Measurements from ENCODE around the gene KRT75. TPM values are rescaled to one million over a fixed set of nuclear protein-coding genes. Genes with fewer than 3 reads are reported as not detected.

Gene KRT75
- total RNA-seq, 1 experiment from 2014 or later, result not detected

- no peak overlapping the region for H3K27ac ChIP-seq
- no peaks in the 10 kb centered on the region for H3K4me1 ChIP-seq
- no peak overlapping the region for H3K4me3 ChIP-seq
- H3K27me3 ChIP-seq, result peaks cover 3% of the 10 kb centered on the region; the same call in 1 of the 2 replicates
- no peak for DNase-seq
- no peaks in the 10 kb centered on the region for H3K36me3 ChIP-seq
- no peaks in the 10 kb centered on the region for H3K9me3 ChIP-seq (replicated peaks)
These were observed 2.0 kb upstream of the KRT75 start for GRCh38 chr12:52436000-52436827.

- H3K27me3 ChIP-seq, result peaks cover 3% of the 10 kb centered on the region; the same call in 1 of the 2 replicates
- no peaks in the 10 kb centered on the region for H3K36me3 ChIP-seq
- no peak for DNase-seq
- H3K27ac ChIP-seq, result no peak overlapping the region
- H3K4me3 ChIP-seq, result no peak overlapping the region
- H3K9me3 ChIP-seq (replicated peaks), result no peaks in the 10 kb centered on the region
- H3K4me1 ChIP-seq, result no peaks in the 10 kb centered on the region
These were observed 1.5 kb upstream of the KRT75 start for GRCh38 chr12:52435659-52435999.

- Histone ChIP-seq H3K27me3 (peaks cover 3% of the 10 kb centered on the region; the same call in 1 of the 2 replicates), H3K4me3 (no peak overlapping the region), H3K4me1 (no peaks in the 10 kb centered on the region), H3K27ac (no peak overlapping the region), H3K9me3 (replicated peaks) (no peaks in the 10 kb centered on the region), H3K36me3 (no peaks in the 10 kb centered on the region)
- no peak for DNase-seq
These were observed 774 bp upstream of the KRT75 start for GRCh38 chr12:52434760-52435530.

DNA sequence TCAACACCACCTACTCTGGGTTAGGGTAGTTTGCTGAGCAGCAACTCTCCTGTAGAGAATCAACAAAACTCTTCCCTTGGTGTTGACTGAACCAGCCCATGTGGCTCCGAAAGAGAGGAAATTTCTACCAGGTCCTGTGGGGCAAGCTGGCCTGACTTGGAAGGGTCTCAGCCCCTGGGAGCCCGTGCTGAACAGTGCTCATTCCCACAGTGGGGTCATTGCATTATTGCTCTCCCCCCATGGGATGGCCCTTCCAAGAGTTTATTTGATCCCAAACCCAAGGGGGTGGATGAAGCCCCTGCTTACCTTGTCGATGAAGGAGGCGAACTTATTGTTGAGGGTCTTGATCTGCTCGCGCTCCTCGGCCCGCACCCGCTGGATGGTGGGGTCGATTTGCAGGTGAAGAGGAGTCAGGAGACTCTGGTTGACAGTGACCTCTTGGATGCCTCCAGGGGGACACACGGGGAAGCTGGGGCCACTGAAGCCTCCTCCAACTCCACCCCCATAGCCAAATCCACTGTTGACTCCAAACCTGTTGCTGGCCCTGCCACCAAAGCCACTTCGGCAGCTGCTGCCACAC lies 580 bp downstream of the KRT75 start:
- no peak for DNase-seq
- H3K9me3 ChIP-seq (replicated peaks), result no peaks in the 10 kb centered on the region
- H3K27ac ChIP-seq, result no peak overlapping the region
- peaks cover 3% of the 10 kb centered on the region; the same call in 1 of the 2 replicates for H3K27me3 ChIP-seq
- H3K36me3 ChIP-seq, result no peaks in the 10 kb centered on the region
- H3K4me3 ChIP-seq, result no peak overlapping the region
- H3K4me1 ChIP-seq, result no peaks in the 10 kb centered on the region

DNA sequence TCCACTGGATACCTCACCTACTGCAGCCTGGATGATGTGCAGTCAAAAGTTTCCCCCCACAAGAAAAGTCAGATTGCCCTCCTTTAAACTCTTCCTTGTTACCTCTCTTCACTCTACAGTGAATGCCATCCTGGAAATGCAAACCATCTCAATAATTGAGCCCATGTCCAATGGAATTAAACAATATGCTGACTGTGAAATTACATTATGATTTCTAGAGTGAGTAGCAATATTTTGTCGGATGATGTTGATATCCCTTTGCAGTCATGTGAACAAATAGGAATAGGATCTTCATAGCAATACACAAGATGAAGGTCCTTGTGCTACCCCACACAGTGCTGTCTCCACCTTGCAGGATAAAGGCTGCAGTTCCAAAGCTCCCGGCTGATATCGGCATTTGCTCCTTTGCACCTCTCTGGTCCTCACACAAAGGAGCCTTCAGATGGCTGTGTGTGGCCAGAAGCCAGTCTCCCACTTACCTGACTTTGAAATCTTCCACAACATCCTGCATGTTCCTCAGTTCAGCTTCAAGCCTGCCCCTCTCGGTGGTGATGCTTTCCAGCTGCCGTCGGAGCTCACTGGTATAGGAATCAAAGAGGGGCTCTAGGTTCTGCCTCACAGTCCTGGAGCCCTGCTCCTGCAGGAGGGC lies 1.5 kb downstream of the KRT75 start:
- Histone ChIP-seq H3K4me3 (no peak overlapping the region), H3K27ac (no peak overlapping the region), H3K4me1 (no peaks in the 10 kb centered on the region), H3K27me3 (peaks cover 3% of the 10 kb centered on the region; the same call in 1 of the 2 replicates), H3K9me3 (replicated peaks) (no peaks in the 10 kb centered on the region), H3K36me3 (no peaks in the 10 kb centered on the region)
- DNase-seq, result no peak

GRCh38 chr12:52428121-52428520 lies 6.0 kb downstream of the KRT75 start:
- H3K27ac ChIP-seq, result no peak overlapping the region
- no peaks in the 10 kb centered on the region; the same call in 1 of the 2 replicates for H3K9me3 ChIP-seq (replicated peaks)
- peaks cover 4% of the 10 kb centered on the region; the same call in 1 of the 2 replicates for H3K27me3 ChIP-seq

DNA sequence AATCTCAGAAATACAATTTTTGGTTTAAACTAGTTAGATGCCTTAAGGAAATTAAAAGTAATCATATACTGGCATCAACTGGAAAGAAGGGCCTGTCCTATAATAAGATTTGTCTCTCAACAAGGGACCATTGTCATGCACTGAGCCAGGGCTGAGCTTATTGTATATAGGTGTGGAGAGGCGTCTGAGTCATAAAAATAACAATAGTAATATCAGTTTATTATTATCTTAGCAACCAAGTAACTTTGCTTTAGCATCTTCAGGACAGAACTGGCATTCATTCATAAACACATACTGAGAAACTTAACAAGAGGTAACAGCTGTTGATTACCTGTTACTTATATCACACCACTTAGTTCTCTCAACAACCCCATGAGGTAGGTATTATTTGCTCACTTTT lies 7.1 kb downstream of the KRT75 start:
- Histone ChIP-seq H3K9me3 (replicated peaks) (no peaks in the 10 kb centered on the region; the same call in 1 of the 2 replicates), H3K4me1 (no peaks in the 10 kb centered on the region), H3K4me3 (no peak overlapping the region), H3K27me3 (peaks cover 9% of the 10 kb centered on the region; the same call in 1 of the 2 replicates), H3K36me3 (no peaks in the 10 kb centered on the region), H3K27ac (no peak overlapping the region)
- DNase-seq, result no peak

More at GRCh38 chr12:52428121-52428520, 6.0 kb downstream of the KRT75 start:
- no peak for DNase-seq
- H3K4me3 ChIP-seq, result no peak overlapping the region
- no peaks in the 10 kb centered on the region for H3K36me3 ChIP-seq
- H3K4me1 ChIP-seq, result no peaks in the 10 kb centered on the region

DNA sequence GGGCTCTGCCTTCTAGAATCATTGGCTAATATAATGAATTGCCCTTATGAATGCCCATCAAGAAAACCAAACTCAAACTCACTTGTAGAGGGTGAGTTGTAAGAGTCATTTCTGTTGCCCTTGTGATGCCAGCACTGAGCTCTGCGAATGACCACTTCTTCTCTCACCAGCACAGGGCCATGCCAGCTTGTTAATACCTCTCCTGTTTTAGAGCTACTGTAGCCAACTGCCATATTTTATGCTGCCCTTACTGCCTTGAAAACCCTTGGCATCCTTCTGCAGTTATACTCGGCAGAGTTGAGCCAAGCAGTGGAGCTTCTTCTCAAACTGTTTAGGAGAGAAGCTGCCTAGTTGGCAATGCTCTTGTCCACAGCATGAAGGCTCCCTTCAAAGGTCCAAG lies 8.1 kb downstream of the KRT75 start:
- no peaks in the 10 kb centered on the region for H3K4me1 ChIP-seq
- H3K27me3 ChIP-seq, result peaks cover 9% of the 10 kb centered on the region; the same call in 1 of the 2 replicates
- H3K36me3 ChIP-seq, result no peaks in the 10 kb centered on the region
- H3K4me3 ChIP-seq, result no peak overlapping the region
- DNase-seq, result no peak
- no peaks in the 10 kb centered on the region; the same call in 1 of the 2 replicates for H3K9me3 ChIP-seq (replicated peaks)
- no peak overlapping the region for H3K27ac ChIP-seq

DNA sequence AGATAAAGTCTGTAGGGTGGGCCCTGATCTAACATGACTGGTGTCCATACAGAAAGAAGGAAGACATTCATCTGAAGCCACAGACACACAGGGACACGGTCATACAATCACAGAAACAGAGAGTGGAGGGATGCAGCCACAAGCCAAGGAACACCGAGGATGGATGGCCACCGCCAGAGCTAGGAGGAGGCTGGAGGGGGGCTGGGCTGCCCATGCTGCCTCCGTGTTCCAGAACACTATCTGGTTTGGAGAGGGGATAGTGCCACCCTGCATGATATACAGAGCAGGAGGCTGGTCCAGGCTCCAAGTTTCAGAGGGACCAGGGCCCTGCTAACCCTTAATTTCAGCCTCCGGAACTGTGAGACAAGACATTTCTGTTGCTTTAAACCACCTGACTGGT lies 8.7 kb downstream of the KRT75 start:
- no peaks in the 10 kb centered on the region for H3K4me1 ChIP-seq
- H3K27ac ChIP-seq, result no peak overlapping the region
- no peak for DNase-seq
- H3K4me3 ChIP-seq, result no peak overlapping the region
- H3K36me3 ChIP-seq, result no peaks in the 10 kb centered on the region
- no peaks in the 10 kb centered on the region; the same call in none of the 2 replicates for H3K9me3 ChIP-seq (replicated peaks)
- peaks cover 9% of the 10 kb centered on the region; the same call in 1 of the 2 replicates for H3K27me3 ChIP-seq

DNA sequence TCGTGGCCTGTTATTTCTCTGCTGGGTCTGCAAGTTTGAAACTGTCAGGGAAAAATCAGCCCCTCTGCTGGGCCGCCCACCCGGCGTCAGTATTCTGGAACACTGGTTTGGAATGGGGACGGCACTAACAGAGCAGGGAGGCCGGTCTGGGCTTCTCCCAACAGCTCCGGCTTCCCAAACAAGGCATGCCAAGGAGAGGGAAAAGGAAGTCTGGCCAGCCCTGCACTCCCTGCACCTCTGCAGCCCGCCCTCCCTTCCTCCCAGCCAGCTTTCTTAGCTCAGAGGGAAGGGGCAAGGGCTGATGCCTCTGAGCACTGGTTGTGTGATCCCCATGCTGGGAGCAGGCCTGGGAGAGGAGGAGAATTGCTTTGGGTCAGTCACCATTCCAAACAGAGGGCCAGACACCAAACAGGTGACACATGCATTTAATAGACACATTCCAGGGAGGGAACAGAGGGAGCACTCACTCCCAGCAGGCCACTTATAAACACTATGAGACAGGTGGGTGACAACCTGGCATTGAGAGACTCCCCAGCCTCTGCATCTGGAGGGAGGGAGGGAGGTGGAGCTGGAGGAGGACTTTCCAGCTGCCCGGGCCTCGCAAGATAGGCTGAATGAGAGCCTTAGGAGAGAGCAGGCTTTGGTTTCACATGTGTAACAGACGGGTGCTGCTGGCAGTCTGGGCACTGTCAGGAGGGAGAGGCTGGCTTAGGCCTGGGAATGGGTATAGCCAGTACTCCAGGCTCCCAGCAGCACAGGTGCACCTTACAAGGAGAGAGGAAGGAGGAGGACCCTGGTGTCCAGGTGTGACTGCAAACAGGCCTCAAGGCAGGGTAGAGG lies 10.3 kb downstream of the KRT75 start:
- no peak overlapping the region for H3K27ac ChIP-seq
- H3K36me3 ChIP-seq, result no peaks in the 10 kb centered on the region
- H3K27me3 ChIP-seq, result peaks cover 9% of the 10 kb centered on the region; the same call in 1 of the 2 replicates
- no peaks in the 10 kb centered on the region; the same call in none of the 2 replicates for H3K9me3 ChIP-seq (replicated peaks)
- no peak overlapping the region for H3K4me3 ChIP-seq
- DNase-seq, result no peak
- H3K4me1 ChIP-seq, result no peaks in the 10 kb centered on the region

- no peaks in the 10 kb centered on the region for H3K36me3 ChIP-seq
- no peak overlapping the region for H3K27ac ChIP-seq
- no peak overlapping the region for H3K4me3 ChIP-seq
- H3K9me3 ChIP-seq (replicated peaks), result no peaks in the 10 kb centered on the region; the same call in none of the 2 replicates
- peaks cover 9% of the 10 kb centered on the region; the same call in 1 of the 2 replicates for H3K27me3 ChIP-seq
- DNase-seq, result no peak
- H3K4me1 ChIP-seq, result no peaks in the 10 kb centered on the region
These were observed 11.1 kb downstream of the KRT75 start for GRCh38 chr12:52423035-52423434.

DNA sequence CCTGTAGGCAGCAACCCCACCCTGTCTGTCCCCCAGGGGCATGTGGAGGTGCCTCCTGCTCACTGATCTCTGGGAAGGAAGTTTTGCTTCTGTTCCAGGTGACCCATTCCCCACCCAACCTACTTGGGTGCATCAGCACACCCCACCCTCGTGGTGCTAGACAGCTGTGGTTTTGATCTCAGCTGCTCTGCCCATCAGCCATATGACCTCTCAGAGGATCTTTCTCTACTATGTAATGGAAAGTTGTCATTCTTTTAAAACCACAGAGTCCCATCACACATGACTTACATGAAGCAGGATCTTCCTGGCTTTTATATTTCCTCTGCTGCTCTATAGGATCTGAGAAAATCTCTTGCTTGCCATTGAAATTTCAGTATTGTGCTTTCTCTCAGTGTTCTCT lies 14.5 kb downstream of the KRT75 start:
- no peak overlapping the region for H3K4me3 ChIP-seq
- no peaks in the 10 kb centered on the region for H3K4me1 ChIP-seq
- no peak for DNase-seq
- H3K36me3 ChIP-seq, result no peaks in the 10 kb centered on the region
- no peak overlapping the region for H3K27ac ChIP-seq
- H3K9me3 ChIP-seq (replicated peaks), result no peaks in the 10 kb centered on the region; the same call in 1 of the 2 replicates
- peaks cover 9% of the 10 kb centered on the region; the same call in 1 of the 2 replicates for H3K27me3 ChIP-seq

GRCh38 chr12:52418576-52419110 lies 15.5 kb downstream of the KRT75 start:
- peaks cover 7% of the 10 kb centered on the region; the same call in 1 of the 2 replicates for H3K27me3 ChIP-seq
- H3K4me1 ChIP-seq, result no peaks in the 10 kb centered on the region
- H3K9me3 ChIP-seq (replicated peaks), result no peaks in the 10 kb centered on the region; the same call in 1 of the 2 replicates
- no peak overlapping the region for H3K27ac ChIP-seq
- H3K36me3 ChIP-seq, result no peaks in the 10 kb centered on the region
- no peak overlapping the region for H3K4me3 ChIP-seq
- DNase-seq, result no peak

Measured in SJCRH30 (cell line).